CD4-positive, alpha-beta T cell treated with Interleukin-17A for 4 hours (primary cell): Measurements from ENCODE around the gene CARMIL1.
"Not testable (repeated sequence)": the region's sequence is repeated elsewhere in the genome, so short reads cannot be mapped to it uniquely, and the experiment has no call there.

ENCODE experiments used
- DNase-seq: peaks from one replicate; pipeline ENCODE4 v3.0.0-alpha.2; 2020; ENCODE audit warnings: mixed read lengths

The CARMIL1 gene

GRCh38 chr6:25586119-25586518 lies 306.9 kb downstream of the CARMIL1 start:
- not testable (repeated sequence) for DNase-seq

- no peak for DNase-seq
These were observed 307.8 kb downstream of the CARMIL1 start for GRCh38 chr6:25586927-25587326.

DNA sequence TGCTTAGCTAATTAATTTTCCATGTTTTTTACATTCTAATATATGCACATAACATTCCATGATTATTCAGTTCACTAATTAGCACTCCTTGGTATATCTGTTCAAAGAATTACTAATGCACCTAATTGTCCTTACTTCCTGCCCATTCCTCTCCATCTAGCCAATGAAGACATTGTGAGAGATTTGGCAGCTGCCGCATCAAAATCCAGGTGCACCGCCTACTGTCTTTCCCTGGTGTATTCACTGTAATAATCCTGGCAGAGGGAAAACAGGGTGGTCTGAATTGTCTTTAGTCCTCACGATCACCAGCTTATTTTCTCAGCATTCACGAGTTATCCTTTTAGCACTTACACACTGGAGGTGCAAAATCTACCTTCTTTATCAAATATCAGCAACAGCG lies 311.8 kb downstream of the CARMIL1 start:
- DNase-seq: no peak

DNA sequence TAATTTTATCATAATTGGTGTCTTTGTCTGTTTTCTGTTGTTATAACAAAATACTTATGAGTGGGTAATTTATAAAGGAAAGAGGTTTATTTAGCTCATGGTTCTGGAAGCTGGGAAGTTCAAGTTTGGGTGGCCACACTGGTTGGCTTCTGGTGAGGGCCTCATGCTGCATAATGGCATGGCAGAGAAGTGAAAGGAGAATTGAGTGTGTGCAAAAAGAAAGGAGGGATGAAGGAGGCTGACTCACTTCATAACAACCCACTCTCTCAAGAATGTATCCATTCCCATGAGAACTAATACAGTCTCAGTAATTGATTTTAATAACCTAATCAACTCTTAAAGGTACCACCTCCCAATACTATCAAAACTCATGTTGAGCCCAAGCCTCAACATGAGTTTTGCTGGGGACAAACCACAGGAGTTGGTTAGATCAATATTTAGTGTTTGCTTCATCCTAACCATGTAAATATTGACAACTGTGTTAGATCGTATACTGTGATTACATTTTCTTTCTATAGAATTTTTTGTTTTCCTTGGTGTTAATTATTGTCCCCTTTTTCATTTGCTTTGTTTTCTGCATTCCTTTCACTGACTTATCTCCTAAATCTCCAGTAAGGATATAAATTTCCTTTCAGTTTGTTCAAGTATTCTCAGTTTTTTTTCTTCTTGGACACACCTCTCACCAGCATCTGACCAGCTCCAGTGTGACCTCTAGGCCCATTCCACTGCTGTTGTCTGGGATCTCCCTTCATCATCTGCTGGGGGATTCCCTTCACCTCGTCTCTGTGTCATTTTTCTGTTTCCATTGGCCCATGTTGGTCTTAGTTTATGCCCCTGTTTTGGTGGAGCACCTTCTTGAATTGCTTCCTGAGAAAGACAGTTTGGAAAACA lies 318.0 kb downstream of the CARMIL1 start:
- DNase-seq: no peak

DNA sequence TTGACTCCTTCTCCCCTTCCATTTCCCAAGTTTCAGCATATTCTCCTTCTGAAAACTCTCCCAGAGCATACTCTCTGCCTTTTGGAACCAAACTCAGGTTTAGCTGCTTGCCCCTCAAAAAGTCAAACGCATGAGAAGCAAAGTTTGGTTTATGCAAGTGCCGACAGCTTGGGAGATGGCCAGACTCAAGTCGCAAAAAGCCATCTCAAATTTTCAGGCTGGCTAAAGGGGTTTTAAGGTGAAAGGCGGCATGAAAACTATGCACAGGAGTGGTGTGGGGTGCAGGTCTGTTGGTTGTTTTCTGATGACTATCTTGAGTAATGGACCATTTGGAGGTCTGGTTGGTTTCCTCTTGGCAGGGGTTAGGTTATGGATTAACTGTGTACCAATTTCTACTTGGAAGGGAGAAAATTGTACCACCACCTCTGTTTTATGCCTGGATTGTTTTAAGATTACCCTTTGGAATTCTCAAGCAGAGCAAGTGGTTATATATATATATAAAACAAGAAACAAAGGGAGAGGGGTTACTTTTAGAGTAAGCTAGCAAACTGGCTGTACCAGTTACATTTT lies 320.4 kb downstream of the CARMIL1 start:
- no peak for DNase-seq

DNA sequence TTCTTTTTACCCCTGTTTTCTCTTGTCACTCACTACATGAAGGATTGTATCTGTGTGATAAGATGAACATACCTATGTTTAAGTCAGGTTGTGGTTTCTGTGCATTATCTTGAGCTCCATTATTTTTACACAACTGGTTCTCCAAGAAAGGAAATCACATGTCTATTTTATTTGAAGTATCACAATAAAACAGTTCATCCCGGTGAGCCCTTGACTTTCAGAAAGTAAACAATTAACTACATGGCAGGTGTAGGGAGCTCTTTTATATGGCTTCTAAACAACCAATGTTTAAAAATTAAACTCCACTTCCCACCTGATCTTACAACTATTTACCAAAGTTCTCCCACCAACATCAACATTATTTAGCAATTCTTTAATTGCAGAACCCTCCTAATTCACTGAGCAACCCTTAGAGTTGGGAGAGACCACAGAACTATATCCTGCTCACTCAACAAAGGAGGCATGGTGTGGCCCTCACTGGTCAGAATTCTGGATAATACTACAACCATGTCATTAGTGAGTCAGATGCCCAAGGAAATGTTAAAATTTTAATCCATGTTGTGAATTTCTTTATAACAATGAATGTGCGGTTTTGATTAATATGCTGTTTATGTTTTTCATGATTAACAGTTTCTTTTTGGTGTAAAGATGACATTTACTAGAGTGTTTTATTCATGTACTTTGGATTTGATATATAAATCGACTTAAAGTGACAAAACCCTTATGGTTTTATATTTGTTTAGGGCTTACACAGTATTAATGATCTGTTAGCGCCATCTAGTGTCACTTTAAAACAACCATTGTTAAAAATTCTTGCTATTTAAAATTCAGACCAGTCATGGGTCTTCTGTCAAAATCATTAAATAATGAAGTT lies 322.9 kb downstream of the CARMIL1 start:
- DNase-seq: no peak

DNA sequence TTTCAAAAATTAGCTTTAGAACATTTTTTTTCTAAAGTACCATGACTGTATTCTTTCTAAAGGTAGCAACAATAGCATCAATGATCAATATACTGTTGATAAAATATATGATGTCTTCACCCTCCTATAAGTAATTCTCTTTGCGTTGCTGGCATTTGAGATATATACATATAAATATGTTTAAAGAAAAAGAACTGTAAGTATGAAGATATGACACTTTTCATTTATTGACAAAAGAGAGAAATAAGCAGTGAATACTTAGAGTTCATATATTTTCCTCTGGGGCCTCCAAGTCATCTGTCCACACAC lies 323.5 kb downstream of the CARMIL1 start:
- DNase-seq: no peak

DNA sequence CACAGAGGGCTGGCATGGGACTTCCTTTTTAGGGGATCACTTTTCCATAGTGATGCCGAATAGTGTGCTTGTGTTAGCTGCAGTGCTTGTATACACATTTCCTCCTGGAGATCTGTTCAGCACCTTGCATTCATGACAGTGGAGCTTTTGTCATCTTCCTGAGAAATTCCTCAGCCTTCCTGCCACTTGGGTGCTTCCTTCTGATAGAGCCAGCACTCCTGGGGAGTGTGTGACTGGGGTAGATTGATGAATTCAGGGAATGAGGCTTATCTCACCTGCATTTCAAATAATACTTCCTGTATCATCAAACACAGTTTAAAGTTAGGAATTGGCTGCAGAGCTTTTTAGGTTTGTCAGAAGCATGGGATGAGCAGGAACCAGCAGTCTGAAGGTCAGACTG lies 324.1 kb downstream of the CARMIL1 start:
- DNase-seq: no peak

DNA sequence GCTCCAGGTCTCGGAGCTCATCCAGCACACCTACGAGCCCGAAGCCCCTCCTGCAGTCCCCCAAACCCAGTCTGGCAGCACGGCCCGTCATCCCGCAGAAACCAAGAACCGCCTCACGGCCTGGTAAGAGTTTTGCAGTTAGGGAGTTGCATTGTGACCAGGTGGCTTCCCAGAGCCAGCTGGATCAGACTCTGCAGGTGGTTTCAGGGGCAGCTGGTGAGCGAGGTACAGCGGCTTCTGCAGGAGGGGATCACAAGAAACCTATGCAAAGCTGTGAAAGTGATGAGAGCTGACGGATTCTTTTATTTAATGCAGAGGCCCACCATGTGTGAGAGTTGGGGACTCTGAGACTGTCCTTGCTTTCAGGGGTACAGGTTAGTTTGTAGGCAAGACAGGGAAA lies 327.0 kb downstream of the CARMIL1 start:
- no peak for DNase-seq

GRCh38 chr6:25608558-25609174 lies 329.5 kb downstream of the CARMIL1 start:
- DNase-seq: no peak

GRCh38 chr6:25612666-25613065 lies 333.5 kb downstream of the CARMIL1 start:
- no peak for DNase-seq

DNA sequence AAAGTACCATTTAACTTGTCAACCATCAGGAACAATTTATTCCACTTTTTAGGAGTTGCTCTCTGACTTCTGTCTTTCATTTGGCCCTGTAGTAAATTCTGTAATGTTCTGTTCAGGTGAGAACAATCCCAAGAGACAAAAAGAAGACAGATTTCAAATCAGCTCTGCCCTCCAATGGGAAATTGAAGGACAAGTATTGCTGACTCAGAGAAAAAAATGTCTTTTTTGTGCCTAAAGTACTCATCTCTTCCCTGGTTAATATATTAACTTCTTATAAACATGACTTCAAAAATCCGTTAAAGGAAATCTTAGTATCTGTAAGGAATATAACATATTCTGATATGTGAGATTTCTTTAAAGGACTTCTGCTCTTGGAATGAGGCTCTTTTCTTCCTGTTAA lies 334.2 kb downstream of the CARMIL1 start:
- no peak for DNase-seq

DNA sequence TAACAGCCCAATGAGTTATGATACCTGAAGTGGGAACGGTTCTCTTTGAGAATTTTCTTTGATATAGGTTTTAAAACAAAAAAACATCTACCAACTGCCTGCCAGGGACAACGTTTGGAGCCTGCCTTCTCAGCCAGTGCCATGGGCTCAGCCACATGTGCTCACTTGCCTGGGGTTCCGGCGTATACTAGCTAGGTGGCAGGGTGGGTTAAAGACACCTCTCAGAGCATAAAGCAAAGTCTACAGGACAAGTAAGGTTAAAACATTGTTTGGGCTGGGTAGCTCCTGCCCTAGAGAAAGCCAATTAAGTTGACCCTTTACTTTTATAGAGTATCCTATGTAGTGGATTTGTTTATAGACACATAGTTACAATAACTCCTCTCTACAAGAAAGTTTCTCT lies 334.9 kb downstream of the CARMIL1 start:
- DNase-seq: no peak

GRCh38 chr6:25615471-25615870 lies 336.3 kb downstream of the CARMIL1 start:
- no peak for DNase-seq

- DNase-seq: no peak
These were observed 338.8 kb downstream of the CARMIL1 start for GRCh38 chr6:25617997-25618396.

DNA sequence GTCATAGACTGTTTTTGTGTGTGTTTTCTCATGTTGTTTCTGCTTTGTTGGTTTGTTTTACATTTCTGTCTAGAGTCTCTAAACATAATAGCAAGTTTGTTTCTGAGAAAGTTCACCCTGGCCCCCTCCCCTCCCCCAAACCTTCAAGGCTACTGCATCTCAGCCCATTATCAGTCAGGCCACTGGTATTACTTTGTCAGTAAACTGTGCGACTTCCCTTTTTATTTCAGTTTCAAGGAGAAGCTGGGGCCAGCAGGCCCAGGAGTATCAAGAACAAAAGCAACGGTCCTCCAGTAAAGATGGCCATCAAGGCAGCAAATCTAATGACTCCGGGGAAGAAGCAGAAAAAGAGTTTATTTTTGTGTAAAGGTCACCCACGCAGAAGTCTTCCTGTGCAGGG lies 340.0 kb downstream of the CARMIL1 start:
- no peak for DNase-seq

DNA sequence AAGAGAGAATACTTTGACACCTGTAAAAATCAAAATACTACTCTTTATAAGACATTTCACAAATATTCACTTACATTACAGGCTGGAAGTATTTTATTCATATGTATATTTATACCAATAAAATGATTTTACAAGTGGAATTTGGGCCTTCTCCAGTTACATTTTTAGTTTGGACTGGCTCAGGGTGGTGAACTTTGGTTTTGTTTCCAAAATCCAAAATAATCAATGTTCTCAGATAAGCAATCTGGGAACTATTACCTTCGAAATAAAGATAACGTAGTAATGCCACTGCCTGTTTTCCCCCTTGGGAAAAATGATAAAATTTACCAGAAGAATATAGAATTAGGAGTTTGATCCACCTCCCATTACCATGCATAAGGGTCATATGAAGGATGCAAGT lies 341.2 kb downstream of the CARMIL1 start:
- DNase-seq: no peak

DNA sequence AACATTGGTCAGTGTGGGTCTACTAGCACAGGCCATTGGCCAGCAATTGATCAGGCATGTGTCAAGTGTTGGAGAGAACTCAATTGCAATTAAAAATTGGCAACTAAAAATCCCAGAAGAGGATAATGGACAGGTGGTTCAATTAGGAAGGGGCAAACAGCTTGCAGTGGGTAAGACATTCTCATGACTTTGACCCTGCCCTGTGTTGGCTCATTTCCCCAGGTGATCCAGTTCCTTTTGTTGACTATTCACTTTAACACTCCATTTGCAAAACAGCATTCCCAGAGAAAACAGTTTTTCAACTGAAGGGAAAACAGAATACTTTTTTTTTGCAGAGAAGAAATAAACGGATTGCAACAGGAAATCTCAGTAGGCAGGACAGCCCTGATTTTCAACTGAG lies 343.9 kb downstream of the CARMIL1 start:
- no peak for DNase-seq

DNA sequence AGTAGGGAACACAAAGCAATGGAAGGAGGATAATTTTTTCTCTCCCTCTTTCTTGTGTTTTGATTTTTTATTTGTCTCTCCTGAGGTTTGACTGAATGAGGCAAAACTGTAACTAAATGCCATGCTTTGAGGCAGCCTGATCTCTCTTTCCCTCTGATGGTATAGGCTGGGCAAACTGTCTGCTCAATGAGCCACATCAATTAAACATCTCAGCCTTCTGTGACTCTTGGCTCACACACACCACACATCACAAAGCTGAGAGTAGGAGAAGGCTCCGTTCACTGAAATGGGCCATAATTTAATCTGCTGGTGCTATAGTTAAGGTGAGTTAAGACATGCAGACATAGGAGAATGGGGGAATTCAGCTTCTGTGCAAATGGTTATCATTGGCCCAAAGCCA lies 344.7 kb downstream of the CARMIL1 start:
- DNase-seq: no peak

DNA sequence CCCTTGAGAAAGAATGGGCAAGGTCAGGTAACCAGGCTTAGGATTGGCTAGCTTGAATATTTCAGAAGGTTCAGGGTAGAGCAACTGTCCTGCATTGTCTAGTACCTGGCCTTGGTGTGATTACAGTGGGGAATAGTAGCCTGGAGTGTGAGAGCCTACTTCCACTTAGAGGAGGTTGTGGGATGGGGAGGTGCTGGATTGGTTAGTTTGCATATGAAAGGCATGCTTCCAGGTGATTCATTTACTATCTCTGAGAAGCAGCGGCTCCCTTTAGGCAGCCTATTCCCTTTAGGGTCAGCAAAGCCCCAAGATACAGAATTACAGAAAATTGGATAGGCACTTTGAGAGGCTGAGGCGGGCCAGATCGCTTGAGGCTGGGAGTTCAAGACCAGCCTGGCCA lies 347.8 kb downstream of the CARMIL1 start:
- no peak for DNase-seq

GRCh38 chr6:25628471-25629197 lies 349.5 kb downstream of the CARMIL1 start:
- no peak for DNase-seq

DNA sequence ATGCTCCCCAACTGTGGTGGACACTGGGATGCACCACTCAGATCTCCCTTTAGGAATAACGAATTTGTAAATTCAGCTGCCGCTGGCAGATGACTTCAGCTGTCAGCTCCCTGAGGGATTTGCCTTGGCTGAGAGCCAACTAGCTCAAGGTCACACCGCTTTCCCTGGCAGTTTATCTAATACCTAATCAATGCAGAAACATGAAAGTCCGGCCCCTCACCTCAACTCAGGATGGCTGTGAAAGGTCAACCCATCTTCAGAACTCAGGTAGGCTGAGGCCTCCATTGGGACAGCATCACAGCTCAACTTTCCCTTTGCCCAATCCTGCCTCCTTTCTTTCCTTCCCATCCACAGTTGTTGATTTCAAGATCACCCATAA lies 350.0 kb downstream of the CARMIL1 start:
- no peak for DNase-seq
